Type B pancreatic cell (in vitro differentiated cells): Measurements from ENCODE around the gene DNTT. TPM values are rescaled to one million over a fixed set of nuclear protein-coding genes. Genes with fewer than 3 reads are reported as not detected.

ENCODE experiments used
- DNase-seq: peaks from one replicate; pipeline ENCODE4 v3.0.0; 2021; ENCODE audit warnings: mixed read lengths; ENCODE audit not compliant: unreplicated experiment; ENCODE audit errors: extremely low spot score
- H3K27ac Mint-ChIP-seq: 2 replicates; pipeline ENCODE4 v1.8.0; 2021; ENCODE audit warnings: mild to moderate bottlenecking, mixed read lengths
- H3K27me3 Mint-ChIP-seq: 2 replicates; pipeline ENCODE4 v1.8.0; 2021; ENCODE audit warnings: mixed read lengths
- H3K36me3 Mint-ChIP-seq: 2 replicates; pipeline ENCODE4 v1.8.0; 2021; ENCODE audit warnings: mixed read lengths
- H3K4me1 Mint-ChIP-seq: one replicate; pipeline ENCODE4 v1.8.0; 2021; ENCODE audit warnings: mixed read lengths; ENCODE audit not compliant: unreplicated experiment
- H3K4me3 Mint-ChIP-seq: 2 replicates; pipeline ENCODE4 v1.8.0; 2021; ENCODE audit warnings: mild to moderate bottlenecking, mixed read lengths
- H3K9me3 Mint-ChIP-seq: 2 replicates; pipeline ENCODE4 v1.8.0; 2021; ENCODE audit warnings: mixed read lengths
- CTCF ChIP-seq: fragments of 200-600 bp; sonication (generic); conservative IDR thresholded peaks from 2 replicates; pipeline ENCODE4 v1.5.0; 2021; ENCODE audit warnings: antibody characterized with exemption, mild to moderate bottlenecking
- total RNA-seq: library from RNA; stranded (reverse); gene quantifications from 2 replicates; pipeline ENCODE4 v1.2.1, GENCODE V29; 2021; ENCODE audit warnings: low replicate concordance

DNTT gene
- total RNA-seq, 1 donor from 2014 or later: not detected

GRCh38 chr10:96287392-96288105 lies 16.7 kb upstream of the DNTT start:
- peaks cover 4% of the 10 kb centered on the region for H3K9me3 Mint-ChIP-seq
- no peak for TF ChIP-seq CTCF
- no peaks in the 10 kb centered on the region for H3K27me3 Mint-ChIP-seq
- H3K36me3 Mint-ChIP-seq: no peaks in the 10 kb centered on the region
- peak overlapping the region; percentile 28 for H3K4me3 Mint-ChIP-seq
- peaks cover 9% of the 10 kb centered on the region for H3K4me1 Mint-ChIP-seq
- DNase-seq: no peak
- H3K27ac Mint-ChIP-seq: peak overlapping the region; percentile 77

GRCh38 chr10:96288151-96288621 lies 16.0 kb upstream of the DNTT start:
- Mint-ChIP-seq H3K27me3 (no peaks in the 10 kb centered on the region), H3K27ac (peak overlapping the region; percentile 77), H3K4me3 (peak overlapping the region; percentile 42), H3K9me3 (peaks cover 1% of the 10 kb centered on the region), H3K4me1 (peaks cover 9% of the 10 kb centered on the region), H3K36me3 (no peaks in the 10 kb centered on the region)
- no peak for TF ChIP-seq CTCF
- DNase-seq: no peak

GRCh38 chr10:96289218-96289910 lies 14.9 kb upstream of the DNTT start:
- Mint-ChIP-seq H3K4me3 (no peak overlapping the region), H3K9me3 (no peaks in the 10 kb centered on the region), H3K36me3 (no peaks in the 10 kb centered on the region), H3K4me1 (peaks cover 9% of the 10 kb centered on the region), H3K27ac (peak overlapping the region; percentile 74), H3K27me3 (peaks cover 3% of the 10 kb centered on the region)
- no peak for DNase-seq
- no peak for TF ChIP-seq CTCF

- H3K4me1 Mint-ChIP-seq: peaks cover 9% of the 10 kb centered on the region
- DNase-seq: no peak
- no peaks in the 10 kb centered on the region for H3K9me3 Mint-ChIP-seq
- H3K4me3 Mint-ChIP-seq: peak overlapping the region; percentile 6
- H3K36me3 Mint-ChIP-seq: no peaks in the 10 kb centered on the region
- H3K27me3 Mint-ChIP-seq: peaks cover 4% of the 10 kb centered on the region
- TF ChIP-seq CTCF: no peak
- H3K27ac Mint-ChIP-seq: peak overlapping the region; percentile 30
Observed at GRCh38 chr10:96290368-96291133, 13.7 kb upstream of the DNTT start.

GRCh38 chr10:96292971-96293920 lies 11.0 kb upstream of the DNTT start:
- TF ChIP-seq CTCF: peak; percentile 78
- no peak overlapping the region for H3K4me3 Mint-ChIP-seq
- H3K27ac Mint-ChIP-seq: no peak overlapping the region
- H3K4me1 Mint-ChIP-seq: no peaks in the 10 kb centered on the region
- no peaks in the 10 kb centered on the region for H3K9me3 Mint-ChIP-seq
- H3K36me3 Mint-ChIP-seq: no peaks in the 10 kb centered on the region
- peaks cover 8% of the 10 kb centered on the region for H3K27me3 Mint-ChIP-seq
- DNase-seq: no peak
